SIG-M5 (cell line): Measurements from ENCODE around the gene MTARC2.
"Not testable (repeated sequence)": the region's sequence is repeated elsewhere in the genome, so short reads cannot be mapped to it uniquely, and the experiment has no call there.

Experiments used
- DNase-seq: peaks from one replicate; lab custom pipeline; 2025; lab: John Stamatoyannopoulos, UW

MTARC2 gene

GRCh38 chr1:220732137-220732536 is 16.0 kb upstream of the MTARC2 start:
- DNase-seq, result no peak

DNA sequence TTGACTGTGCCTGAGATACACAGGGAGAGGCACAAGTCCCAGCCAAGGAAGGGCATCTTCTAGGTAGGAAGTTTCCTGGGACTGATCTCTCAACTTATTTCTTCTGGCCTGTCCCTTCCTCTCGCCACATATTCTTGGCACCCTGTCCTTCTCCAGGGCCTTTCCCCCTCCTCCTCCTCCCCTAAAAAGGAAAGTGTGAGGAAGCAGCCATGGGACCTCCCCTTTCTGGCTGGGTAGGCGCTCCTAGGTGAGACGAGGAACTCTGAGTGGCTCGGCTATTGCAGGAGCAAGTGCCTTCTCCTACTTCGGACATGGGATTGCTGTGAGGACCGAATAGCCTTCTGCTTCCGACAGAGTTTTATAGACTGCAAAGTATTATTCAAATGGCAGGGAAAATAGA is 15.5 kb upstream of the MTARC2 start:
- no peak for DNase-seq

DNA sequence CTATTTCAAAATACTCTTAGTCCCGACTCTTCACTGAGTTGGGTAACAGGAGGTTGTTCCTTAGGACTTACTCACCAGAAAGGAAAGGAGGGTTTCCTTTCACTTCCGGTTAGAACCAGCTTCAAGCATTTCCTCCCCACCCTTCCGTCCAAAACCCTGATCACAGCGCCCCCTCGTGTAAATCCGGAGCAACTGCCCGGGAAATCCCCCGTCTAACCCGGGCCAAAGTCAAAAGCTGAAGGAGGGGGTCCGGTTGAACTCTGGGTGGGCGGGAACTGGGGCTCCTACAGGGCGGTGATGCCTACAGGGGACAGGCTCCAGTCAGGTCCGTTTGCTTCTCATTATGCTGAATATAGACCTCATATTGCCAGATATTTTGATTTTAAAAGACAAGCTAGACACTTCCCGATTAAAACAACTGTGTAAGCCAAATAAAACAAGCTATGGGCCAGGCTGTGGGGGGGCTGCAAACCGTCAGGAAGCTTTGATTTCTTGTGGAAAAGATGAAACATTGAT is 15.0 kb upstream of the MTARC2 start:
- DNase-seq, result peak; percentile 65

- DNase-seq, result no peak
These were observed 13.4 kb upstream of the MTARC2 start for GRCh38 chr1:220734571-220735326.

DNA sequence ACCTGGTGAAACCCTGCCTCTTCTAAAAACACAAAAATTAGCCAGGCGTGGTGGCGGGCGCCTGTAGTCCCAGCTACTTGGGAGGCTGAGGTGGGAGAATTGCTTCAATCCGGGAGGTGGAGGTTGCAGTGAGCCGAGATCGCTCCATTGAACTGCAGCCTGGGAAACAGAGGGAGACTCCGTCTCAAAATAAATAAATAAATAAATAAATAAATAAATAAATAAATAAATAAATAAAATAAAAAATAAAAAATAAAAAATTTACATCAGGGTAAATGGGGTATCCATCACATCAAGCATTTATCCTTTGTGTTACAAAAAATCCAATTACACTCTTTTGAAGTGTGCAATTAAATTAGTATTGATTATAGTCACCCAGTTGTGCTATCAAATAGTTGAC is 11.8 kb upstream of the MTARC2 start:
- DNase-seq, result not testable (repeated sequence)

DNA sequence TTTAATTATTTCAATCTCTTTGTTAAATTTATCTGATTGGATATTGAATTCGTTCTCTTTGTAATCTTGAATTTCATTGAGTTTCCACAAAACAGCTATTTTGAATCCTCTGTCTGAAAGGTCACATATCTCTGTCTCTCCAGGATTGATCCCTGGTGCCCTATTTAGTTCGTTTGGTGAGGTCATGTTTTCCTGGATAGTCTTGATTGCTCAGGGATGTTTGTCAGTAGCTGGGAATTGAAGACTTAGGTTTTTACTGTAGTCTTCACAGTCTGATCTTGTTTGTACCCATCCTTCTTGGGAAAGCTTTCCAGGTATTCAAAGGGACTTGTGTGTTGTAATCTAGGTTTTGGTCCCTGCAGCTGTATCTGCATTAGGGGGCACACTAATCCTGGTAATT is 6.8 kb upstream of the MTARC2 start:
- no peak for DNase-seq

DNA sequence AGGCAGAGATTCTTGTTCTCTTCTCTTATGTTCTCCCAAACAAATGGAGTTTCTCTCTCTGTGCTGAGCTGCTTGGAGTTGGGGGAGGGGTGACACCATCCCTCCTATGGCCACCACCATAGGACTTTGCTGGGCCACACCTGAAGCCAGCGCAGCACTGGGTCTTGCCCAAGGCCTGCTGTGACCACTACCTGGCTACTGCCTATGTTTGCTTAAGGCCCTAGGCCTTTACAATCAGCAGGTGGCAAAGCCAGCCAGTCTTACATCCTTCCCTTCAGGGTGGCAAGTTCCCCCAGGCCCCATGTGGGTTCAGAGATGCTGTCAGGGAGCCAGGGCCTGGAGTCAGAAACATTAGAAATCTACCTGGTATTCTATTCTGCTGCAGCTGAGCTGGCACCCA is 6.3 kb upstream of the MTARC2 start:
- no peak for DNase-seq

DNA sequence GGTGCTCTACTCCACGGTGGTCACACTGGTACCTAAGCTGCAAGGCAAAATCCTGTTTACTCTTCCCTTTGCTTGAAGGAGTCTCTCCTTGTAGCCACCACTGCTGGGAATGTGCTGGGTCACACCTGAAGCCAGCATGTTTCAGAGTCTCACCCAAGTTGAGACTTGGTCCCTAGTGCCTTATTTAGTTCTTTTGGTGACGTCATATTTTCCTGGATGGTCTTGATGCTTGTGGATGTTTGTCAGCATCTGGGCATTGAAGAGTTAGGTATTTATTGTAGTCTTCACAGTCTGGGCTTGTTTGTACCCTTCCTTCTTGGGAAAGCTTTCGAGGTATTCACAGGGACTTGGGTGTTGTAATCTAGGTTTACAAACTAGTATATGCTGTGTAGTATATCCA is 5.6 kb upstream of the MTARC2 start:
- no peak for DNase-seq

GRCh38 chr1:220746851-220747250 is 1.3 kb upstream of the MTARC2 start:
- DNase-seq, result no peak

DNA sequence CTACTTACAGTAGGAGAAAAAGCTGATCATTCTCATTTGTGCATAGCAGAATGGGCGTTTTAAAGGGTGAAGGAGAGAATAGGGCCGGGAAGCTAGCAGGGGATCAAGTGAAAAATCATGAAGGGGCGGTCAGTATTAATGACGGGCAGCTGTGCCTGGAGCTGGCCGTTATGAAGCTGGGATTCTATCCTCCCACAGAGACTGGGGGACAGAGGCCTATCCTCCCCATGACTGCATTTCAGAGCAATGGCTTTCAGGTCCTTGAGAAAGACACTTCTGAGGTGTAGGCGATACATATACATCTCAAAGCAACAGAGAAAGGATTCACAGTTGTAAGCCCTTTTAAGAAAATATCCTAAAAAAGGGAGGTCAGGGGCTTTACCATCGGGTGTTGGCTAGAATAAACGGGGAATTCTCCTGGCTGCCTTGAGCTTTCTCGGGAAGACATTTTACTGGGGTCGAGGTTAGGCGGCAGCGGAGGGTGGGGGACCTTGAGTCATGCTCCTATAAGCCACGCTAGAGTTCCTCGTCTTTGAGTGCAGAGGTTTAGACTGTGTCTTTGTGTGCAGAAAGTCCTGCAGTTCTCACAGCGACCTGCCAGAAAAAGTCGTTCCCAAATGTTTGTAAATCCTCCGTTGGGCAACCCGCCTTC is 559 bp upstream of the MTARC2 start:
- no peak for DNase-seq

GRCh38 chr1:220748936-220749335 is 814 bp downstream of the MTARC2 start:
- DNase-seq, result no peak

- no peak for DNase-seq
These were observed 2.0 kb downstream of the MTARC2 start for GRCh38 chr1:220750131-220750515.

DNA sequence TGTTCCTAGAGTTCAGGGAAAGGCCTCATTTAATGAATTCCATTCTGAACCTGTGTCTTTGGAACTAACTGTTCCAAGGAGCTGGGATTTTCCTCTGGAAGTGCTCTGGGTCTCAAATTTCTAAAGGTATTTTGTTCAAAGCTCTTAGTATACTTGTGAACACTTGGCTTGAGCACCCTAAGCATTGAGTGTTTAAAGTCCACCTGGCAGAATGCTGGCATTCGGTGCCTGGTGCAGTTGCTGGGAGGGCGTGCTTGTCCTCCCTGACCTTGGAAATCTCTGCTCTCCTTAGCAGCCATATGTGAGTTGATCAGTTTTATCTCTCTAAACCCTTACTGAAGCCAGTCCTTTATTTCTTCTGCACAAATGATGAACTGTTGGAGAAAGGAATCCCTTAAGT is 3.0 kb downstream of the MTARC2 start:
- DNase-seq, result no peak

DNA sequence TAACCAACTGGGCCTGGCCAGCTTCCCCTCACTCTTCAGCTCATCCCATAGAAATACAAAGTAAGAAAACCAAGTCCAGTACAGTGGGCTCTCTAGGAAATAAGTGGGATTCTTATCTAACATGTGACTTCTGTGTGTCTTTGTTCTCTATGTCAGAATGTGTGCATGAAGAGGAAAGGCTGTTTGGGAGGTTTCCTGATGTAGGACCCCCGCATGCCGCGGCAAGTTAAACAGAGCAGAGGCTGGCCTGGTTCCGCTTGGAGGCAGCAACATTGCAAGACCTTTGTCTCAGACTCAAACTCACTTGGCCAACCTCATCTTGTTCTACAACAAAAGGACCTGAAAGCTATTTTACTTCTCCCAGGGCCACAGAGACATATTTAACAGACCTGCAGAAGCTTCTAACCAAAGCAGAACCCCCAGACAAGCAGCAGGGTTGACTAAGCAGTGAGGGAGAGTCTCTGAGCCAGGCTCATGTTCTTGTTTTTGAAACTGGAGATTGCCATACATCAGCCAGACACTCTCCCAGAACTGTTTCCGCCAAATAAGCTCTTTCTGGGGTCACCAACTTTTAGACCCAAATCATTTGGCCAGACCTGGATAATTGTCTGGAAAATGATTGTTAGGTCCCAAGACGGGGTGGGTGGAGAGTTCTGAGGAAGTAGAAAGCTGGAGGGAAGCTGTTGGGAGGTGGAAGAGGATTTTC is 6.2 kb downstream of the MTARC2 start:
- no peak for DNase-seq

- DNase-seq, result no peak
These were observed 6.8 kb downstream of the MTARC2 start for GRCh38 chr1:220754918-220755295.

GRCh38 chr1:220755309-220755708 is 7.2 kb downstream of the MTARC2 start:
- no peak for DNase-seq

- DNase-seq, result no peak
These were observed 9.3 kb downstream of the MTARC2 start for GRCh38 chr1:220757441-220757840.

DNA sequence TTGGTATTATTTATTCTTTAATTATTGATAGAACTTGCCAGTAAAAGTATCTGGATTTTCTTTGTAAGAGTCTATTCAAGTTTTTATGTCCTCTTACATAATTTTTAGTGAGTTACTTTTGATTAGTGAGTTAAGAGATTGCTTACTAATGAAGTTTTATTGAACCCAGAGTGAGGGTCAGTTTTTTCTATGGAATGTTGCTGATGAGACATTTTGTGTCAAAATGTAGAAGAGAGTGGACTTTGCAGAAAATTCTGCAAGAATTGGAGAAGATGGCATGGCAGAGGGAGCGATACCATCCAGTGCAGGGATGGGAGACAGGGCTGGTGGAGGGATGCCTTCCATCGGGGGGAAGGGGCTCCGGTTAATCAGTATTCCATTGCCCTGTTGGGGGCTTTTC is 11.0 kb downstream of the MTARC2 start:
- DNase-seq, result no peak

- no peak for DNase-seq
These were observed 13.7 kb downstream of the MTARC2 start for GRCh38 chr1:220761688-220762427.

DNA sequence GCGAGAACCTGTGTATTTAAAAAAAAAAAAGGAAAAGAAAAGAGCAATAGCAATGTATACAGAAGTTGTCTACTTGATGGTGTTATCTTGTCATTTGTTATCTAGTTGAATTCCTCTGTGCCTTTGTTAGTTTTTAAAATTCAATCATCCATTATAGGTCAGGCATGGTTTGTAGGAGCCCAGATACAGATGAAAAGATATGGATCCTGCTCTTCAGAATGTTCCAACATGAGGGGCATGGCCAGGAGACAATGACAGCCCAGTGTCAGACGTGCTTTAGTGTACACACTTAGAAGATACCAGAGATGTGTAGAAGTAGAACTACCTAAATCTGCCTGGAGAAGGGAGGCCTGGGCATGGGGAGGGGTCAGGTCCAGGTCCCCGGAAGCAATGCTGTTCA is 16.6 kb downstream of the MTARC2 start:
- no peak for DNase-seq

- no peak for DNase-seq
These were observed 19.4 kb downstream of the MTARC2 start for GRCh38 chr1:220767312-220768125.
